Measurements from ENCODE around the gene ASF1B.

ASF1B gene

DNA sequence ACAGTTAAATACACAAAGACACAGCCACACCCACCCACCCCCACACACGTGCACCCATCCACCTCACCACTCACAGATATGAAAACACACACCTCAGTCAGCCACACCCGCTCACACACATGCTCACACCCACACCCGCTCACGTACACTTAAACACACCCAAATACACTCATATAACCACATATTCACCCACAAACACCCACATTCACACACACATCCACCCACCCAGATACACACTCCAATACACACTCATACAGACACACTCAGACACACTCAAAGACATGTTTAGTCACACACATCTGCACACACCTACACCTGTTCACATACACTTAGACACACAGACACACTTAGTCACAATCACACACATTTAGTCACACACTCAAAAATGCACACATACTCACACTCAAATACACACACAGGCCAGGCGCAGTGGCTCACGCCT, 39.0 kb upstream of the ASF1B start:
- TF ChIP-seq, protein P1, sequence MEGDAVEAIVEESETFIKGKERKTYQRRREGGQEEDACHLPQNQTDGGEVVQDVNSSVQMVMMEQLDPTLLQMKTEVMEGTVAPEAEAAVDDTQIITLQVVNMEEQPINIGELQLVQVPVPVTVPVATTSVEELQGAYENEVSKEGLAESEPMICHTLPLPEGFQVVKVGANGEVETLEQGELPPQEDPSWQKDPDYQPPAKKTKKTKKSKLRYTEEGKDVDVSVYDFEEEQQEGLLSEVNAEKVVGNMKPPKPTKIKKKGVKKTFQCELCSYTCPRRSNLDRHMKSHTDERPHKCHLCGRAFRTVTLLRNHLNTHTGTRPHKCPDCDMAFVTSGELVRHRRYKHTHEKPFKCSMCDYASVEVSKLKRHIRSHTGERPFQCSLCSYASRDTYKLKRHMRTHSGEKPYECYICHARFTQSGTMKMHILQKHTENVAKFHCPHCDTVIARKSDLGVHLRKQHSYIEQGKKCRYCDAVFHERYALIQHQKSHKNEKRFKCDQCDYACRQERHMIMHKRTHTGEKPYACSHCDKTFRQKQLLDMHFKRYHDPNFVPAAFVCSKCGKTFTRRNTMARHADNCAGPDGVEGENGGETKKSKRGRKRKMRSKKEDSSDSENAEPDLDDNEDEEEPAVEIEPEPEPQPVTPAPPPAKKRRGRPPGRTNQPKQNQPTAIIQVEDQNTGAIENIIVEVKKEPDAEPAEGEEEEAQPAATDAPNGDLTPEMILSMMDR (conservative IDR thresholded peaks at IDR 0.05; ENCODE audit: low read depth, low read length) = no peak
- H3K4me3 ChIP-seq (ENCODE audit: low read length) = no peak overlapping the region
- no peak for DNase-seq (ENCODE audit: low read depth)

- no peak for DNase-seq (ENCODE audit: low read depth)
- TF ChIP-seq, protein P1 (conservative IDR thresholded peaks at IDR 0.05; ENCODE audit: low read depth, low read length) = no peak
- H3K4me3 ChIP-seq (ENCODE audit: low read length) = no peak overlapping the region
Measured at GRCh38 chr19:14174883-14175282, 38.5 kb upstream of the ASF1B start.

GRCh38 chr19:14168993-14169392, 32.6 kb upstream of the ASF1B start:
- H3K4me3 ChIP-seq (ENCODE audit: low read length) = no peak overlapping the region
- DNase-seq (ENCODE audit: low read depth) = no peak
- TF ChIP-seq, protein P1 (conservative IDR thresholded peaks at IDR 0.05; ENCODE audit: low read depth, low read length) = no peak

- no peak overlapping the region for H3K4me3 ChIP-seq (ENCODE audit: low read length)
- no peak for DNase-seq (ENCODE audit: low read depth)
- TF ChIP-seq, protein P1 (conservative IDR thresholded peaks at IDR 0.05; ENCODE audit: low read depth, low read length) = no peak
Measured at GRCh38 chr19:14168259-14168972, 32.0 kb upstream of the ASF1B start.

- peak overlapping the region; percentile 4 for H3K4me3 ChIP-seq (ENCODE audit: low read length)
Measured at GRCh38 chr19:14167576-14168138, 31.3 kb upstream of the ASF1B start.

GRCh38 chr19:14166999-14167575, 30.7 kb upstream of the ASF1B start:
- TF ChIP-seq, protein P1 (conservative IDR thresholded peaks at IDR 0.05; ENCODE audit: low read depth, low read length) = no peak
- no peak overlapping the region for H3K4me3 ChIP-seq (ENCODE audit: low read length)
- no peak for DNase-seq (ENCODE audit: low read depth)

More at GRCh38 chr19:14167576-14168138, 31.3 kb upstream of the ASF1B start:
- no peak for DNase-seq (ENCODE audit: low read depth)
- TF ChIP-seq, protein P1 (conservative IDR thresholded peaks at IDR 0.05; ENCODE audit: low read depth, low read length) = peak; percentile 34

Measured in retinal pigment epithelial cell (primary cell).